H9 (cell line): Measurements from ENCODE around the gene OPTC. TPM values are rescaled to one million over a fixed set of nuclear protein-coding genes. Genes with fewer than 3 reads are reported as not detected.

Source experiments
- DNase-seq: peaks from one replicate; pipeline ENCODE4 v3.0.0-alpha.2; 2017
- H2AFZ ChIP-seq: one replicate; pipeline ENCODE4 v1.6.1; 2013; ENCODE audit warnings: mild to moderate bottlenecking, low read length, control low read depth, moderate library complexity
- H2AK5ac ChIP-seq: 2 replicates; pipeline ENCODE4 v1.6.1; 2013; ENCODE audit warnings: low read length, control low read depth, mixed read lengths; ENCODE audit not compliant: insufficient read length
- H2BK120ac ChIP-seq: one replicate; pipeline ENCODE4 v1.6.1; 2013; ENCODE audit warnings: low read depth, mild to moderate bottlenecking, low read length, control low read depth, inconsistent platforms; ENCODE audit not compliant: poor library complexity, severe bottlenecking
- H2BK12ac ChIP-seq: 2 replicates; pipeline ENCODE4 v1.6.1; 2013; ENCODE audit warnings: low read length, control low read depth, mixed read lengths, low read depth; ENCODE audit not compliant: insufficient read length
- H2BK15ac ChIP-seq: 2 replicates; pipeline ENCODE4 v1.6.1; 2013; ENCODE audit warnings: low read depth, low read length, control low read depth
- H2BK20ac ChIP-seq: one replicate; pipeline ENCODE4 v1.6.1; 2013; ENCODE audit warnings: low read depth, mild to moderate bottlenecking, low read length, control low read depth, inconsistent platforms; ENCODE audit not compliant: poor library complexity, severe bottlenecking
- H2BK5ac ChIP-seq: 2 replicates; pipeline ENCODE4 v1.6.1; 2013; ENCODE audit warnings: low read length, control low read depth, mixed read lengths; ENCODE audit not compliant: insufficient read length
- H3K14ac ChIP-seq: 2 replicates; pipeline ENCODE4 v1.6.1; 2013; ENCODE audit warnings: low read length, control low read depth; ENCODE audit not compliant: insufficient read depth
- H3K18ac ChIP-seq: 2 replicates; pipeline ENCODE4 v1.6.1; 2013; ENCODE audit warnings: low read depth, mild to moderate bottlenecking, mixed read lengths, low read length, control low read depth; ENCODE audit not compliant: insufficient read length
- H3K23ac ChIP-seq: 2 replicates; pipeline ENCODE4 v1.6.1; 2013; ENCODE audit warnings: low read length, control low read depth, mixed read lengths, low read depth; ENCODE audit not compliant: insufficient read length
- H3K23me2 ChIP-seq: 2 replicates; pipeline ENCODE4 v1.6.1; 2013; ENCODE audit warnings: low read depth, mild to moderate bottlenecking, mixed read lengths, low read length, control low read depth; ENCODE audit not compliant: insufficient read length, poor library complexity, severe bottlenecking
- H3K27ac ChIP-seq: 2 replicates; pipeline ENCODE4 v1.5.1; 2013; ENCODE audit warnings: low read length, control low read depth, mixed read lengths, low read depth; ENCODE audit not compliant: insufficient read length
- H3K27me3 ChIP-seq: 2 replicates; pipeline ENCODE4 v1.6.1; 2013; ENCODE audit warnings: low read length, control low read depth, inconsistent platforms; ENCODE audit not compliant: insufficient read depth
- H3K4ac ChIP-seq: 2 replicates; pipeline ENCODE4 v1.6.1; 2013; ENCODE audit warnings: low read depth, mild to moderate bottlenecking, control low read depth, inconsistent platforms, low read length, moderate library complexity
- H3K4me1 ChIP-seq: 2 replicates; pipeline ENCODE4 v1.6.1; 2013; ENCODE audit warnings: low read length, control low read depth, inconsistent platforms; ENCODE audit not compliant: insufficient read depth
- H3K4me2 ChIP-seq: 2 replicates; pipeline ENCODE4 v1.6.1; 2013; ENCODE audit warnings: low read length, control low read depth, mixed read lengths; ENCODE audit not compliant: insufficient read length, insufficient read depth
- H3K56ac ChIP-seq: 2 replicates; pipeline ENCODE4 v1.6.1; 2013; ENCODE audit warnings: low read depth, mild to moderate bottlenecking, mixed read lengths, low read length, control low read depth; ENCODE audit not compliant: insufficient read length
- H3K79me1 ChIP-seq: 2 replicates; pipeline ENCODE4 v1.6.1; 2013; ENCODE audit warnings: low read depth, mild to moderate bottlenecking, moderate library complexity, low read length, control low read depth, inconsistent platforms; ENCODE audit not compliant: insufficient read depth, poor library complexity, severe bottlenecking
- H3K79me2 ChIP-seq: 2 replicates; pipeline ENCODE4 v1.6.1; 2013; ENCODE audit warnings: low read length, control low read depth, inconsistent platforms; ENCODE audit not compliant: insufficient read depth
- H3K9ac ChIP-seq: 2 replicates; pipeline ENCODE4 v1.6.1; 2013; ENCODE audit warnings: low read length, control low read depth, mixed read lengths; ENCODE audit not compliant: insufficient read length; ENCODE audit errors: extremely low read depth
- H3K9me3 ChIP-seq: one replicate; pipeline ENCODE4 v1.6.1; 2013; ENCODE audit warnings: low read depth, low read length, inconsistent platforms; ENCODE audit not compliant: control insufficient read depth
- H3T11ph ChIP-seq: one replicate; pipeline ENCODE4 v1.6.1; 2013; ENCODE audit warnings: mild to moderate bottlenecking, low read length, control low read depth, inconsistent platforms
- H4K20me1 ChIP-seq: one replicate; pipeline ENCODE4 v1.6.1; 2013; ENCODE audit not compliant: control insufficient read depth, insufficient read length, insufficient read depth
- H4K5ac ChIP-seq: 2 replicates; pipeline ENCODE4 v1.6.1; 2013; ENCODE audit warnings: low read depth, mild to moderate bottlenecking, mixed read lengths, low read length, control low read depth; ENCODE audit not compliant: insufficient read length
- H4K8ac ChIP-seq: replicated peaks from 2 replicates; pipeline ENCODE4 v1.6.1; 2013; ENCODE audit warnings: low read length, control low read depth, mixed read lengths, low read depth; ENCODE audit not compliant: insufficient read length
- H4K91ac ChIP-seq: 2 replicates; pipeline ENCODE4 v1.6.1; 2013; ENCODE audit warnings: low read depth, mild to moderate bottlenecking, moderate library complexity, mixed read lengths, low read length, control low read depth; ENCODE audit not compliant: insufficient read length
- H3K27ac Mint-ChIP-seq, 3 experiments: 2 replicates in 2 of 3; 3 replicates in 1 of 3; pipeline ENCODE4 v1.8.0; 2020 to 2021; ENCODE audit warnings: mixed read lengths in 3 of 3, mild to moderate bottlenecking in 1 of 3, moderate library complexity in 1 of 3
- H3K27me3 Mint-ChIP-seq: 2 replicates; pipeline ENCODE4 v1.8.0; 2021; ENCODE audit warnings: low read depth, mild to moderate bottlenecking, moderate library complexity, mixed read lengths
- H3K36me3 Mint-ChIP-seq, 3 experiments: 2 replicates in 2 of 3; 3 replicates in 1 of 3; pipeline ENCODE4 v1.8.0; 2020 to 2021; ENCODE audit warnings: low read depth in 3 of 3, mixed read lengths in 3 of 3; ENCODE audit not compliant: insufficient read depth in 1 of 3
- H3K4me1 Mint-ChIP-seq, 2 experiments: 2 replicates each; pipeline ENCODE4 v1.8.0; 2020; ENCODE audit warnings: mixed read lengths in 2 of 2
- H3K4me3 Mint-ChIP-seq, 2 experiments: 2 replicates in 1 of 2; 3 replicates in 1 of 2; pipeline ENCODE4 v1.8.0; 2020 to 2021; ENCODE audit warnings: mild to moderate bottlenecking in 2 of 2, mixed read lengths in 2 of 2, moderate library complexity in 1 of 2
- H3K9me3 Mint-ChIP-seq, 2 experiments: 2 replicates in 1 of 2; 3 replicates in 1 of 2; pipeline ENCODE4 v1.8.0; 2020; ENCODE audit warnings: mild to moderate bottlenecking in 2 of 2, mixed read lengths in 2 of 2, moderate library complexity in 1 of 2
- WGBS: extraction: QIAGEN DNeasy Blood & Tissue Kit; methylation state at CpG from one replicate; pipeline ENCODE4 v1.1.7; 2013; ENCODE audit warnings: missing lambda C conversion rate, low lambda C conversion rate, mixed read lengths; ENCODE audit not compliant: insufficient read length; ENCODE audit errors: extremely low coverage; 5-methylcytosine and 5-hydroxymethylcytosine counted together
- total RNA-seq: library from RNA; stranded (reverse); gene quantifications from 2 replicates; pipeline ENCODE4 v1.2.1, GENCODE V29; 2021
- TF ChIP-seq, protein P1 (sequence below): fragments of 200-600 bp; sonication (generic); conservative IDR thresholded peaks from 3 replicates; pipeline ENCODE4 v1.8.0; 2021; ENCODE audit warnings: antibody characterized with exemption, mild to moderate bottlenecking

The OPTC gene
- total RNA-seq, 1 experiment from 2014 or later, result 1.1 TPM

DNA sequence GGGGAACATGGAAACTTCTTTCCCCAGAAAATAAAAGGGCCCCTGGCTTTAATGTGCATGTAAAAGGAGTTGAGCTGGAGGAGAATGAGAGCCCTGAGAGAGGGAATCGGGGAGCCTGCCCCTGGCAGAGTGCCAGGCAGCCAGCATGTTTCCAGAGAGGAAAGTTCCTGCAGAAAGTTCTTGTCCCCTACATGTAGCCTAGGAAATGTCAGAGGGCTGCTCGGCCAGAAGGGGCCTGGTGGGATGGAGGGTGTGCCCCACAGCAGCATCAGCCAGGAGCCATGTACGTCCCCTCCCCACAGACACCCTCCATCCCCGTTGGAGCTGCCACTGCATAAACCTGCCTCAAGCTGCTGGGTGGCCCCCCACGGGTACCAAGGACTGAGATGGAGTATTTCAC, 23.7 kb upstream of the OPTC start:
- DNase-seq, result no peak
- Histone ChIP-seq H4K8ac (no peak overlapping the region), H3K27ac (no peak overlapping the region), H3K18ac (no peak overlapping the region), H3K14ac (no peak overlapping the region), H2BK20ac (no peak overlapping the region), H3K4me2 (no peak overlapping the region), H3K9me3 (no peaks in the 10 kb centered on the region), H2BK120ac (no peak overlapping the region), H4K91ac (no peak overlapping the region), H3K9ac (no peak overlapping the region), H3K4me1 (peaks cover 4% of the 10 kb centered on the region; the same call in 1 of the 2 replicates), H2AFZ (no peak overlapping the region), H3K27me3 (no peaks in the 10 kb centered on the region), H3K79me2 (no peaks in the 10 kb centered on the region), H3K56ac (no peak overlapping the region), H3K23me2 (no peaks in the 10 kb centered on the region), H2BK15ac (no peak overlapping the region), H3K79me1 (no peaks in the 10 kb centered on the region), H4K5ac (no peak overlapping the region), H3T11ph (no peak overlapping the region), H2BK12ac (no peak overlapping the region), H3K23ac (no peak overlapping the region), H2BK5ac (no peak overlapping the region), H3K4ac (no peak overlapping the region), H2AK5ac (no peak overlapping the region), H4K20me1 (no peaks in the 10 kb centered on the region)
- Mint-ChIP-seq H3K27ac (no peak overlapping the region; a peak in 1 of 7 replicates), H3K36me3 (no peaks in the 10 kb centered on the region), H3K27me3 (peaks cover 2% of the 10 kb centered on the region; the same call in 1 of the 2 replicates), H3K4me1 (peaks cover 16 to 36% of the 10 kb centered on the region in 2 experiments), H3K9me3 (no peaks in the 10 kb centered on the region), H3K4me3 (no peak overlapping the region)
- TF ChIP-seq, protein P1, sequence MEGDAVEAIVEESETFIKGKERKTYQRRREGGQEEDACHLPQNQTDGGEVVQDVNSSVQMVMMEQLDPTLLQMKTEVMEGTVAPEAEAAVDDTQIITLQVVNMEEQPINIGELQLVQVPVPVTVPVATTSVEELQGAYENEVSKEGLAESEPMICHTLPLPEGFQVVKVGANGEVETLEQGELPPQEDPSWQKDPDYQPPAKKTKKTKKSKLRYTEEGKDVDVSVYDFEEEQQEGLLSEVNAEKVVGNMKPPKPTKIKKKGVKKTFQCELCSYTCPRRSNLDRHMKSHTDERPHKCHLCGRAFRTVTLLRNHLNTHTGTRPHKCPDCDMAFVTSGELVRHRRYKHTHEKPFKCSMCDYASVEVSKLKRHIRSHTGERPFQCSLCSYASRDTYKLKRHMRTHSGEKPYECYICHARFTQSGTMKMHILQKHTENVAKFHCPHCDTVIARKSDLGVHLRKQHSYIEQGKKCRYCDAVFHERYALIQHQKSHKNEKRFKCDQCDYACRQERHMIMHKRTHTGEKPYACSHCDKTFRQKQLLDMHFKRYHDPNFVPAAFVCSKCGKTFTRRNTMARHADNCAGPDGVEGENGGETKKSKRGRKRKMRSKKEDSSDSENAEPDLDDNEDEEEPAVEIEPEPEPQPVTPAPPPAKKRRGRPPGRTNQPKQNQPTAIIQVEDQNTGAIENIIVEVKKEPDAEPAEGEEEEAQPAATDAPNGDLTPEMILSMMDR, result no peak
- WGBS, result no CpG with 5 or more reads among the region's 5 CpGs
